Amniotic epithelial cell (primary cell): ENCODE results near the gene GRIK2.
"Not testable (repeated sequence)": the region's sequence is repeated elsewhere in the genome, so short reads cannot be mapped to it uniquely, and the experiment has no call there.

Source experiments
- DNase-seq: peaks from one replicate; pipeline ENCODE4 v3.0.0-alpha.2; 2010; ENCODE audit warnings: low read depth

Gene GRIK2

DNA sequence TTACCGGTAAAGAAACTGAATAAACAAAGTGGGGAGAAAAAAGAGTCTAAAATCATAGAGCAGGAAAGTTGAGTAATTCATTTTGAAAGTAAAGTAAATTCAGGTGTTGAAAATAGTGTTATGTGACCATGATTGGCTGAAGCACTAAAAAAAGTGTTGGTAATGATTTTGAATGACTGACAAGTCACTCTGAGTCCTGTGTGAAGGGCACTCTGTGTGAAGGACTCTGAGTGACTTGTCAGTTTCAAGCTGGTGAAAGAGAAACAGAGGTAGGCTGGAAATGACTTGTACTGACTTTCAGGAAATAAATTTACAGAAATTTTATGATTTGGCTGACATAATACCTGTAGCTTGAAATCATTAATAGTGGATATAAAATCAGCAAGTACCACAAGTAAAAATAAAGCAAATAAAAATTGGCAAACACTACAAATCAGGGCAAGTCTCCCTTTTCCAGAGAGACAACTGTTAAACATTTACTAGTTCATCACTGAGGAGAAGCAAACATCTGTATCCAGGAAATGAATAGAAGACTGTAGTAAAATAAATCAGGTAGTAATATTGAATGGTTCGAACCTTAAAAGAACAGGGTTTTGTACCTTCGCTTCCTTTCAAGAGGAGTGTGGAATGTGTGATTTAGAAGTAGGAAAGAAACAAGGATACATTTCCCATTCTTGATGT, 630.6 kb downstream of the GRIK2 start:
- no peak for DNase-seq

DNA sequence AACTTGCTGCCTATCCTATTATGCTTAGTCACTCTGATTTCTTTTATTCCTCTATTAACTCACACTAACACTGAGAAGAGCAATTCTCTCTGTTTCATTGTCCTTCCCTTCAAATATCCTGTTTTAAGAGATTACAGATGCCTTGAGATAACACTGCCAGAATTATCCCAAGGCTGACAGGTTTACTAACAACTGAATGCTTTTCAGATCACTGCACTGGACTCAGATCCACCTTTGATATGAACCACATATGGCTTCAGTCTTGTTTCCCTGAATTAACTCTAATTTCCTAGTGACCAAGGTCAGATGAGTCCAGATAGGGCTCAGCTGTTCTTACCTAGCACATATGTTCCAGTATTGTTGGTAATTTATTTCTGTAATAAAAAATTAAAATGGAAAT, 633.1 kb downstream of the GRIK2 start:
- DNase-seq, result no peak

DNA sequence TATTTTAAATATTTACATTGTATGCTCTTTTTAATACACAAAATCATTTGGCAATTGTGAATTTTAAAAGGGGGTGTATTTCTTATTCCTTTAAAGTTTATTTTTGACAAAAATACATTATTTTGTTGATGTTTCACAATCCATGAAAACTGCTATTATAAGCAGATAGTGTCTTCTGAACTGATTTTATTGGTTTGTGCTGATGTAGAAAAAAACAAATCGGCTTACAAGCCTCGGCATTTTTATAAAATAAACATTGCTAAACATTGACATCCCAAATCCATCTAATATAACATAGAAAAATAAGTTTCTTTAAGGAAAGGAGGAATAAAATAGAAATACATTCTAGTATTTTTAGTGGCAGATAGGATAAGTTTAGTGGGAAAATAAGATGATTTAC, 634.7 kb downstream of the GRIK2 start:
- no peak for DNase-seq

DNA sequence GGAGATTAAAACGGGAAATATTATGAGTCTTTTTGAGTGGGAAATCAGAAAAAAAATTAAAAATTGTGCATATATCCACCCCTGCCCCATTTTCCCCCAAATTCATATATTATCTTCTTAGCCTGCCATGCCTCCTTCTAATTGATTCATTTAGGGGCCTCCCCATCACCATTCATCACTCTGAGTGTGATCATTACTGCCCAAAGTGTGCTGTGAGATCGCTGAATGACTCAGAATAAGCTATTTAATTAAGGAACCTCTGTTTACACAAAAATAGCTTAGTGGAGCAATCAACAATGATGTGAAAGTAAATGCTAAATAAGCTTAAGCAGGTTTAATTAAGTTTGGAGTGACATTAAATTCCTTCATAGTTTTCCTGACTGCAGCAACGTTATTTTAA, 645.5 kb downstream of the GRIK2 start:
- no peak for DNase-seq

DNA sequence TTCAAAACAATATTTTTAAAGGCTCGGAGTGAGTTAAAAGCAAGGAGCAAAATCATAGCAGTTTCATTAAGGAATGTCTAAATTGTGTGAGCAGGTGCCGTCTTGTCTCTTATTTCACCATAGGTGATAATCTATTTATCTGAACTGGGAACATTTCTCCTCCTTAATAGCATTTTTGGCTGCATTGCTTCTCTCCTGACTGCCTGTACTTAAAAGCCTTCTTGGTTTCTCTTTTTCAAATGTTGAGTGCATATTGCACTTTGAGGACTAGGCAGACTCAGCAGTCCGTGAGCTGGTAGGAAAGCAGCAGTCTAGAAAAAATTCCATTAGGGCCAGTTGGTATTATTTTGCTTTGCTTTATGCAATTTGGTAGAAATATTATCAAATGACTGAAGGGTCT, 645.9 kb downstream of the GRIK2 start:
- no peak for DNase-seq

DNA sequence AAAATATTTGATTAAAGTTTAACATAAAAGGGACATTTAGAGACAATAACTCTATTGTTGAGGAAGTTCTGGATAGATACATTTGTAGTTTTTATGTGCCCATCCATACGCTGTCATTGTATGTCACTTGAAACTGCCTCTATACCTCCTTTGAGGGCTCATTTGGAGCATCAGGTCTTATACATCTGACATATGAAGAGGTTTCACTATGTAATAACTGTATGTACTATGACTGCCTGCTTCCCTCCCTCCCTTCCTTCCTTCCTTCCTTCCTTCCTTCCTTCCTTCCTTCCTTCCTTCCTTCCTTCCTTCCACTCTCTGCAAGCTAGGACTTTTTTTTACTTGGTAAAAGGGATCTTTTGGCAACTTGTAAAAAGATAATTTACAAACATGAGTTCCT, 657.5 kb downstream of the GRIK2 start:
- no peak for DNase-seq

DNA sequence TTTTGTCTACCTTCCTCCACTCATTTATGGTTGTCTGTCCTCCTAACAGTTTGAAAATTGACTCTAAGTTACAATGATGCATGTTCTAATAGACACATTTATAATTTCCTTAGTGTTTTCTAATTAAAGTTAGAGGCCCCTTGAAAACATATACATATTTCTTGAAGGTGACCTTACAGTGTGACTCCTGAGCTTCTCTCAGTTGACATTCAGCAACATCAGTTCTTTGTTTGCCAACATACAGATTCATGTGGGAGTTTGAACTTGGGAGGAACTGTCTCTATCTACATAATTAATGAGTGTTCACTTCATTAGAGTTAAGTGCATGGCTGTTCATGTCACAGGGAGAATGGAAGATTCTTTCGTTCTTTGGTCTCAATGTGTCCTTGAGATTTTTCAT, 658.2 kb downstream of the GRIK2 start:
- DNase-seq, result no peak

DNA sequence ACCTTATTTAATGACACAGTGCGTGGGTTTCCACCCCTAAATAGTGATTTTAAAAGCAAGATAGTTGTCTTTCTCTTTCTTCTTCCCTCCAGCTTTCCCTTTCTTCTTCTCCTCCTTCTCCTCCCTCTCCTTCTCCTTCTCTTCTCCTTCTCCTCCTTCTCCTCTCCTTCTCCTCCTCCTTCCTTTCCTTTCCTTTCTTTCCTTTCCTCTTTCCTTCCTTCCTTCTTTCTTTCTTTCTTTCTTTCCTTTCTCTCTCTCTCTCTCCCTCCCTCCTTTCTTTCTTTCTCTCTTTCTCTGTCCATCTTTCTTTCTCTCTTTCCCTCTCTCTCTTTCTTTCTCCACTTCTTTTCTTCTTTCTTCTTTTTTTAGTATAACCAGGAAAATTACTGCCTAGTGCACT, 670.6 kb downstream of the GRIK2 start:
- DNase-seq, result no peak

DNA sequence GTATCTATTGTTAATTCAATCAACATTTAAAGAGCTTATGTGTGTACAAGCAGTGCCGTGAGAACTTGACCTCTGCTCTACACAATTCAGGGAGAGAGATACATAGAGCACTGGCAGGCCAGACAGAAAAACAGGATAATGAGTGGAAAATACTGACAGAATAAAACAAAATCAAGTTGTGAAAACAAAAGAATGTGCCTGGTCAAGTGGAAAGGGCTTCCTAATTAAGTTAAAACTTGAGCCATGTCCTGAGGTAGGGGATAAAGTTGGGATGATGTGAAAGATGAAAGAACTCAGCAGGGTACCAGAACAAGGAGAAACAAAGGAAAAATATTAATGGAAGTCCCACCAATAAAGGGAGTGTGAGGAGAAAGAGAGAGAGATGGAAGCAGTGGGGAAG, 672.8 kb downstream of the GRIK2 start:
- no peak for DNase-seq

DNA sequence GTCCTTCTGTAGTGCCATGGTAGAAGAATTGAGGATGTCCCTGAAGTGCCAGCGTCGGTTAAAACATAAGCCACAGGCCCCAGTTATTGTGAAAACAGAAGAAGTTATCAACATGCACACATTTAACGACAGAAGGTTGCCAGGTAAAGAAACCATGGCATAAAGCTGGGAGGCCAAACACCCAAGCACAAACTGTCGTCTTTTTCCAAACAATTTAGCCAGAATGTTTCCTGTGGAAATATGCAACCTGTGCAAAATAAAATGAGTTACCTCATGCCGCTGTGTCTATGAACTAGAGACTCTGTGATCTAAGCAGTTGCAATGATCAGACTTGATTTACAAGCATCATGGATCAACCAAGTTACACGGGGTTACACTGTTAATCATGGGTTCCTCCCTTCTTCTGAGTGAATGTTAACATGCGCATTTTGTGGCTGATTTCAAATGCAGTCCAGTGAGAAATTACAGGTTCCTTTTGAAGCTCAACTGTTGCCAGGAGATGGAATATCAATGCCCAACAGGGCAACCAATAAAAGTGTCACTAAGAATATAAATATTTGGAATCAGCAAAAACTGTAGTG, 674.9 kb downstream of the GRIK2 start:
- no peak for DNase-seq

DNA sequence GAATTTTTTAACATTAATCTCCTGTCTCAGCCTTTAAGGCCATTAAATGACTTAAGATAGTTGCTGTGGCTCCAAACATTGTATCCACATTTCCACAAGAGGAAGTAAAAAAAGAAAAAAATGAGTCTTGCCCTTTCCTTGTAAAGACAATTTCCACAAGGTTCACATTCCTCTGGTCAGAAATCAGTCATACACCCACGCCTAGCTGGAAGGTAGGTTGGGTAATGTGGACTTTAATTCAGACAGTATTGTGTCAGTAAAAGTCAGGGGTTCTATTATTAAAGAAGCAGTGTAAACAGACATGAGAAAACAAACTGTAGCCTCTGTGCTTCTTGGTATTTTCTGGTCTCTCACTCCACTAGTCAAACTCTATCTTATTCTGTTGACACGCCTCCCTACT, 682.0 kb downstream of the GRIK2 start:
- DNase-seq, result peak; percentile 78

DNA sequence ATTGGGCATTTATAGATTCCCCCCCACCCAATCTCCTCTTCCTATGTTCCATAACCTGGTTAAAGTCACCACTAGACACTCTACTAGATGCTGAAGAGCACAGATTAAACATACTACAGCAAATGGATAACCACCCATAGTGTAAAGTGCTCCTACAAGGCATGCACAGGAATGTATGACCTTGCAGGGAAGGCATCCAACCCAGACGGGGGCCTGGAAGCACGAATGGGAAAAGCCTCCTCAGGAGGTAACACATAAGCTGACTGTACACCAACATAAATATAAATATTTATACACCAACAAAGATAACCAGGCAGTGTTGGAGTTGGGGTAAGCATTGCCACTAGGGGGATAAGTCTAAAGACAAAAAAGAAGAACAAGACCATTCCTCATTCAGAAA, 691.7 kb downstream of the GRIK2 start:
- peak; percentile 7 for DNase-seq

DNA sequence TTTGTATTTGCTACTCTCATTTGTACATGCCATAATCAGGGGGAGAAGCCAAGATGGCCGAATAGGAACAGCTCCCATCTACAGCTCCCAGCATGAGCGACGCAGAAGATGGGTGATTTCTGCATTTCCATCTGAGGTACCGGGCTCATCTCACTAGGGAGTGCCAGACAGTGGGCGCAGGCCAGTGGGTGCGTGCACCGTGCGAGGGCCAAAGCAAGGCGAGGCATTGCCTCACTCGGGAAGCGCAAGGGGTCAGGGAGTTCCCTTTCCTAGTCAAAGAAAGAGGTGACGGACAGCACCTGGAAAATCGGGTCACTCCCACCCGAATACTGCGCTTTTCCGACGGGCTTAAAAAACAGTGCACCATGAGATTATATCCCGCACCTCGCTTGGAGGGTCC, 694.7 kb downstream of the GRIK2 start:
- not testable (repeated sequence) for DNase-seq

DNA sequence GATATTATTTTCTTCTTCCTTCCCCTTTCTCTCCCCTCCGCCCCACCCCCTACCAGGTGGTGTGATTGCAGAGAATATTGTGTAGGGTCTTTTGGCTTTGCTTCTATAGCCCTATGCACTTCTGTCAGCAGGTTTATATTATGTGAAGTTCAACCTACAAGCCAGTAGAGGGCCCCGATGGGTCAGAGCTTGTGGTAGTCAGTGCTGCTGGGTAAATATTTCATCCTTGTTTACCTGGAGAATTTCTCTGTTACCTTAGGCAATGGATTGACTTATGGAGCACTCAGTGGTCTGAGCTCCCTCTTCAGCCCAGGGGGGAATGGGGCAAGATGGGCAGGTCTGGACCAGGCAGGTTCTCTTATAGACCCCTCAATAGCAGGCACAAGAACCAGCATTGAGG, 720.9 kb downstream of the GRIK2 start:
- DNase-seq, result peak; percentile 30

DNA sequence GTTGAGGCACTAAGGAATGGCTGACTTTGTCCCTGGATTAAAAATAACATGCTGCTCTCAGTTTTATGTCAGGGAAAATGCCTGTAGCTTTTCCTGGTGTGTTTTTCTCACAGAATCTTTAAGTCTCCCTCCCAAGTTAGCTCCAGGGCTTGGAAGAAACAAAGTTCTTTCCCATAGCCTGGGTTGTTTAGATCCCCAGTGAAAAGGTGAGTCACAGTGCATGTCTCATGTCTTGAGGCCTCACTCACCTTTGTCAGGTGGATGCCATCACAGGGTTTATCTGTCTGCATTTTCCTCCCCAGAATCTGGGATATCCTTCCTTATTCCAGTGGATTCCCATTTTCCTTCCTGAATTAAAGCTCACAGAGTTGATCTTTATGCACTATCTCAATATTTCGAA, 722.4 kb downstream of the GRIK2 start:
- DNase-seq, result no peak

DNA sequence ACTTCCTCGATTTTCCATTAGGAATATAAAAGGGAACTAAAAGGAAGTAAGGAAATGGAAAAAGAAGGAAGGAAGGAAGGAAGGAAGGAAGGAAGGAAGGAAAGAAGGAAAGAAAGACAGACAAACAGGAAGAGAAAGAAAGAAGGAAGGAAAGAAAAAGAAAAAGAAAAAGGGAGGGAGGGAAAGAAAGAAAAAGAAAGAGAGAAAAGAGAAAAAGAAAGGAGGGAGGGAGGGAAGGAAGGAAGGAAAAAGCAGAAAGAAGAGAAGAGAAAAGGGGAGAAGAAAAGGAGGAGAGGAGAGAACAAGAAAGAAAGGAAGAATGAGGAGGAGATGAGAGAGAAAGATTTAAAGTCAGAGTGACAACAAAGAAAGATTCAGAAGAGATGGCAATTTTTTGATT, 724.5 kb downstream of the GRIK2 start:
- no peak for DNase-seq
